Activated T-cell treated with anti-CD3 and anti-CD28 coated beads, Interleukin-2, amount 50 U/mL, for 4 hours (primary cell): ENCODE data around the gene EDN2. TPM values are rescaled to one million over a fixed set of nuclear protein-coding genes. Genes with fewer than 3 reads are reported as not detected.

Experiments
- ATAC-seq, 2 donors: fragments of 200-7000 bp; cut with Tn5 transposase; one replicate each; pipeline ENCODE4 v1.10.0; 2021
- DNase-seq: peaks from one replicate; pipeline ENCODE4 v3.0.0-alpha.2; 2020
- H3K27me3 Mint-ChIP-seq: one replicate; pipeline ENCODE4 v1.8.0; 2021; ENCODE audit warnings: low read depth, mixed read lengths
- H3K36me3 Mint-ChIP-seq: one replicate; pipeline ENCODE4 v1.8.0; 2022; ENCODE audit warnings: mixed read lengths; ENCODE audit not compliant: insufficient read depth
- H3K4me1 Mint-ChIP-seq: one replicate; pipeline ENCODE4 v1.8.0; 2021; ENCODE audit warnings: low read depth, mixed read lengths
- H3K4me3 Mint-ChIP-seq: one replicate; pipeline ENCODE4 v1.8.0; 2021; ENCODE audit warnings: mild to moderate bottlenecking, moderate library complexity, mixed read lengths
- H3K9me3 Mint-ChIP-seq: one replicate; pipeline ENCODE4 v1.8.0; 2021; ENCODE audit warnings: mixed read lengths
- total RNA-seq, 3 donors: library from RNA; stranded (reverse); gene quantifications; one replicate each; pipeline ENCODE4 v1.2.1, GENCODE V29; 2021

EDN2 gene
- total RNA-seq, 3 donors from 2014 or later: not detected

DNA sequence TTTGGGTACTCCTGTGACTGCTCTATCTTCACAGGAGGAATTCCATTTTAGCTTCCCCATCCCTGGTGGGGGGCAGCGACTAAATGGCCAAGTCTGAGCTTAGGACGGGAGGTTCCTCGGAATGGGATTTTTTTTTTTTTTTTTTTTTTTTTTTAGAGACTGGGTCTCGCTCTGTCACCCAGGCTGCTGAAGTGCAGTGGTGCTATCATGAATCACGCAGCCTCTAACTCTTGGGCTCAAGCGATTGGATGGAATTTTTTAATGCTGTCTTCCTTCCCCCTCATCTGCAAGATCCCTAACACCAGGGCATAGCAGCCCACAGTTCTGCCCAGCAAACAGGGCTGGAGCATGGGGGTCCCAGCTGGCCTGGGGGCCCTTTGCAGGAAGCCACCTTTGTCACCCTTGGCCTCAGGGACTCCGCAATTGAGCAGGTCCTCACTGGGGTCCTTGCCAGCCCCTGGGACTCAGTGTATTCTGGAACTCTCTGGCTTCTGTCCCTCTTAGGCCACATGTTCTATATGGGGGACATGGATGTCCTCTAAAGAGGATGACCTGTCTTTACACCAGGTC is 13.1 kb upstream of the EDN2 start:
- Mint-ChIP-seq H3K4me3 (peak overlapping the region; percentile 33), H3K9me3 (no peaks in the 10 kb centered on the region), H3K27me3 (peaks cover 21% of the 10 kb centered on the region), H3K36me3 (no peaks in the 10 kb centered on the region), H3K4me1 (peaks cover 4% of the 10 kb centered on the region)
- DNase-seq: no peak
- ATAC-seq: no peak

DNA sequence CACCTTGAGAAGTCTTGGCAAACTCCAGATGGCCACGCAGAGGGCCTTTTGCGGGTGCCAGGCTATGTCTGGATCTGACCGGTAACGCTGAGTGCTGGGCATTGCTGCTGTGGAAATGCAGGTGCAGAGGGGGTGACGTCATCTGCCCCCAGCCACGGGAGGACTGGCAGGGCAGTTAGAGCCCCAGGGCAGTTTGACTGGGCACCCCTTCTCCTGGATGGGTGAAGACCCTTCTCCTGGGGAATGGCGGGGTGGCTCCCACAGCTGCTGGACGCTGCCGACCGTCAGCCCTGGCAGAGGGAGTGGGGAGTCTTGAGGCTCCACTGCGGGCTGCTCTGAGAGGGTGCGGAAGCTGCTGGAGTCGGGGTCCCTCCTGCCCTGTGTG is 12.6 kb upstream of the EDN2 start:
- DNase-seq (no peak), ATAC-seq (no peak)
- no peaks in the 10 kb centered on the region for H3K9me3 Mint-ChIP-seq
- peak overlapping the region; percentile 48 for H3K4me3 Mint-ChIP-seq
- H3K36me3 Mint-ChIP-seq: no peaks in the 10 kb centered on the region
- peaks cover 4% of the 10 kb centered on the region for H3K4me1 Mint-ChIP-seq
- H3K27me3 Mint-ChIP-seq: peaks cover 21% of the 10 kb centered on the region

DNA sequence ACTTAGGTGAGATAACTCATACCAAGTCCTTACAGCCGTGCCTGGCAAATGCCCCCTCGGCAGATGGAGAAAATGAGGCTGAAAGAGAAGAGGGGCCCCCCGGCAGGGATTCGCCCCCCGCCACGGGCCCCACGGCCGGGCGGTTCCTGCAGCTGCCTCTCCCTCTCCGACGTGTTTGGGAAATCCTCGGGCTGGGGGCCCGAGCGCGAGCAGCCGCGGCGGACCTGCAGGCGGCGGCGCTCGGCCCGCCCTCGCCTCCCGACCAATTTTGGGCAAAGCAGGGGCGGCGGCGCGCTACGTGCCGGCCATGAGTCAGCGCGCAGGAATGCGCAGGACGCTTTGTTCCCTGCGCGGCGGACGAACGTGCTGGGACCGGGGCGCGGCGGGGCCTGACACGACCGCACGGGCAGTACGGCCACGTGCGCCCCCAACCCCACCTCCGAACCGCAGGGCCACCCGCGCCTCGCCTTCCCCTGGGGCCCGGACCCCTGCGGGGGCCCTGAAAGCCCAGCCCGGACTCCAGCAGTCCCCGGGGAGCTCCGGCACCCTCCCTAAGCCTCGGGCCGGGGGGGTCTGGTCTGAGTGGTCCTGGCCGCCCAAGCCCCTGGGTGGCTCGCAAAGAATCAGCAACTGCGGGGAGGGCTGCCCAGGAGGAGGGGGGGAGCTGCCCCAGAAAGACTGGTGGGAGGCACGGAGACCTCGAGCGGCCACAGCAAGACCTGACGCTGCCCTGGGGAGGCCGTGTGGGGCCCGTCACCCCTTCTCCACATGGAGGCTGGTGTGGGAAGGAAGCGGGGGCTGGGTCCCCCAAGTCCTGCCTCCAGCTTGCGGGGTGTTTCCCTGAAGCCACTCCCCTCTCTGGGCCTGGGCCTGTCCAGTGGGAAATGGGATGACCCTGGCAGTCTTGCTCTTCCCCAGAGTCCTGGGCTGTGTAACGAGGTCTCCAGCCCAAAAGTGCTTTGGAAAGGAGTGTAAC is 11.9 kb upstream of the EDN2 start:
- ATAC-seq: peak; percentile 72 to 74
- DNase-seq: no peak
- peaks cover 4% of the 10 kb centered on the region for H3K4me1 Mint-ChIP-seq

DNA sequence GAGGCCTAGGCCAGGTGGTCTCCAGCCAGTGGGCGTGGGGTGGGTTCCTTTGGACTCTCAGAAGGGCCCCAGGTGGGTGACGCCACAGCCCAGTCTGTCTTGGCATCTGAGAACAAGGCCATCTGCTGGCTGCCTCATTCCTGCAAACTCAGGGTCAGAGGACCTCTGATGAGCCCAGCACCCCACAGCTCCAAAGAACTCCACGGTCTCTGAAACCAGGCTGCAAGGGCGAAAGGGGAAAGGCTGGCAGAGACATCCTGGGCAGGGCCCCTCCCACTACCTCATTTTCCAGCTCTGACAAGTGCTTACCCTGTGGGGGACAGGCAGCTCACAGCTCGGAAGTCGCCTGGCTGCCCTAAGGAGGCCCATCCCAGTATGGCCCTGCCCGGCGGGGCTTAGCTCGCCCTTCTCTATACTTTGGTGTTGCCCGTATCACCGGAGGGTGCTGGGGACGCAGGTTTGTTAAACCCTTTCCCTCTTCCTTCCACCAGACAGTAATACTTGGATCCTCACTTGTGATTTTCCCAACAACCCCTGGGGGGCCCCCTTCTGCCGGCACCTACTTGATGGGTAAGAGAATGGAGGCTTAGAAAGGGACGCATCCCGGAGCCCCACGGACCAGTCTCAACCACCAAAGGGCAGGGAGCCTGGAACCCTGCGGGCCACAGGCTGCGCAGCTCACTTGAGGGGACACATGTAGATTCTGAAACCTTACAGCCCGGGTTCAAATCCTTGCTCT is 10.9 kb upstream of the EDN2 start:
- peaks cover 4% of the 10 kb centered on the region for H3K4me1 Mint-ChIP-seq
- no peak for ATAC-seq
- no peak for DNase-seq
- peak overlapping the region; percentile 68 for H3K4me3 Mint-ChIP-seq
- H3K9me3 Mint-ChIP-seq: no peaks in the 10 kb centered on the region
- peaks cover 21% of the 10 kb centered on the region for H3K27me3 Mint-ChIP-seq
- H3K36me3 Mint-ChIP-seq: no peaks in the 10 kb centered on the region

More for the DNA sequence above, 11.9 kb upstream of the EDN2 start:
- Mint-ChIP-seq H3K4me3 (peak overlapping the region; percentile 68), H3K27me3 (peaks cover 21% of the 10 kb centered on the region), H3K9me3 (no peaks in the 10 kb centered on the region), H3K36me3 (no peaks in the 10 kb centered on the region)

DNA sequence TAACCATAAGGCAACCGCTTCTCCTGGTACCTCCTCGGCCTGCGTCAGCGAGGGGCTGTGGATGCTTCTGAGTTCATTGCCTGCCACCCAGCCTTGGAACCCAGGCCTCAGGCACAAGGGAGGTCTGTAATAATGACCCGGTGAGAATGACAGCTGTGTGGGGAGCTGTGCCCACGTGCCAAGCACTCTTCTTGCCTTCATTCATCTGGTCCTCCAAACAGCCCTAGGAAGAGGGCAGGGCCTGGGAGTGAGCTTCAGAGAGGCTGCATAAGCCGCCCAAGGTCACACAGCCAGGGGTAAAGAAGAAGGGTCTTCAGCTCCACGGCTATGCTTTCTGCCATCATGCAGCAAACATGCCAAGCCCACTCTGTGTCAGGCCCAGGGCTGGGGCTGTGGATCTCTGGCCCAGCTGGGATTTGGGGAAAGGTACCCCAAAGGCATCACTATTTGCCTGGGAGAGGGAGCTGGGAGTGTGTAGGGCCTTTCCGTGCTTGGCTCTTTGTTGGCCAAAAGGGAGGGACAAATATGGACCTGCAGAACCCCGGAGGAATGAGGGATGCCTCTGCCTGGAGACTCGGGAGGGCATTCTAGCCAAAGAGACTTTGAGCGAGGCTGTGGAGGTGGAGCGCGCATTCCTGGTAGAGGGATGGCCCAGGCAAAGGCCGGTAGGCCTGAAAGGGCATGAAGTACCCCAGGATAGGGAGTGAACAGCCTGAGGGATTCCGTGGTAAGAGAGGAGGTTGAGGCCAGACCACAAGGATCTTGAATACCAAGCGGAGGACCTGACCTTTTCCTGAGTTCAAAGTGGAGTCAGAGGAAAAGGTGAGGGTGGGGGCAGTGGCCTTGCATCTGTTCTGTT is 10.1 kb upstream of the EDN2 start:
- Mint-ChIP-seq H3K4me3 (no peak overlapping the region), H3K4me1 (peaks cover 4% of the 10 kb centered on the region), H3K9me3 (no peaks in the 10 kb centered on the region), H3K36me3 (no peaks in the 10 kb centered on the region), H3K27me3 (peaks cover 21% of the 10 kb centered on the region)
- no peak for ATAC-seq
- no peak for DNase-seq

DNA sequence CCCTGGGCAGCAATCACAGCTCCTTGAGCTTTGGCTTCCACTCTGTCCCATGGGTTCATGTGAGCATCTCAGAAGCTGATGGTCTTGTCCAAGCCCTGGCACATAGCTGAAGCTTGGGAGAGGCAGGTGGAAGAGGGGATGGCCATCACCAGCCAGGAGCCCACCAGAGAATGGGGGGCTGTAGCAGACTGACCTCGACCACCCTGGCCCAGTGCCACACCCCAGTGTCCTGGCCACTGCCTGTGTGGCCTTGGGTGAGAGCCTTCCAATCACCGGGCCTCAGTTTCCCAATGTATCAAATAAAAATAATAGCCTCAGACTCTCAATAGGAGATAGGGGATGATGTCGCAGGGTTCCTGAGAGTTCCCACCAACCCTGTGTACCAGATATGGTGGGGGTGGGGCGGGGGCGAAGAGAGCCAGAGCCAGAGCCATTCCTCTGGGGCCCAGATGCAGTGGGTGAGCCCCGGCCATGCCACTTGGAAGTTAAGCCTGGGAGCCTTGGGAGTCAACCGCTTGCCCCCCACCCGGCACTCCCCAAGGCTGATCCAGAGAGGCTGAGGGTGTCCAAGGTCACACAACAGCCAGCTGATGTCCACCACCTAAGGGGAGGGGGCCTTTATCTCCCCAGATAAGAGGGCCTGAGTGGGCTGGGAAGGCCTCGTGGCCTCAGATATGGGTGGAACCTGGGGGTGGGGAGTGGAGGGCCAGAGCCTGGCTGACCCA is 9.3 kb upstream of the EDN2 start:
- Mint-ChIP-seq H3K27me3 (peaks cover 21% of the 10 kb centered on the region), H3K4me3 (no peak overlapping the region), H3K9me3 (no peaks in the 10 kb centered on the region), H3K36me3 (no peaks in the 10 kb centered on the region), H3K4me1 (peaks cover 4% of the 10 kb centered on the region)
- ATAC-seq (no peak), DNase-seq (no peak)

DNA sequence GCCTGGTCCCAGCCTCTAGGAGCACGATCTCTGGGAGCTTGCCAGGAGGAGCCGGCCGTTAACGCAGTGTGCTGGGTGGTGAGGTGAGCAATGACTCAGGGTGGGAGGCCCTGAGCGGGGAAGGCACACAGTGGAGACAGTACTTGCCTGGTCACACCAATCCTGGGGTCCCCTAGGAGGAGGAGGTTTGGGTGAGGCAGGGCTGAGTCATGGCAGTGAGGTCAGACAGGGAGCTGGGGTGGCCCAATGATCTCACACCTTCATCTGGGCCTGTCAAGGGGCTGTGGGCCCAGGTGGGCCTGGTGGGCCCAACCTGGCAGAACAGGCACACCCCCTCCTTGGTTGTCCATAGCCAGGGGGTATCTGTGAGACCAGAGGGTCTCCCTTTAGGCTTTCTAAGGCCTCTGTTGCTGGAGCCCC is 8.6 kb upstream of the EDN2 start:
- Mint-ChIP-seq H3K9me3 (no peaks in the 10 kb centered on the region), H3K27me3 (peaks cover 21% of the 10 kb centered on the region), H3K4me3 (no peak overlapping the region), H3K4me1 (peaks cover 4% of the 10 kb centered on the region), H3K36me3 (no peaks in the 10 kb centered on the region)
- DNase-seq (no peak), ATAC-seq (peak; percentile 45 to 60)

DNA sequence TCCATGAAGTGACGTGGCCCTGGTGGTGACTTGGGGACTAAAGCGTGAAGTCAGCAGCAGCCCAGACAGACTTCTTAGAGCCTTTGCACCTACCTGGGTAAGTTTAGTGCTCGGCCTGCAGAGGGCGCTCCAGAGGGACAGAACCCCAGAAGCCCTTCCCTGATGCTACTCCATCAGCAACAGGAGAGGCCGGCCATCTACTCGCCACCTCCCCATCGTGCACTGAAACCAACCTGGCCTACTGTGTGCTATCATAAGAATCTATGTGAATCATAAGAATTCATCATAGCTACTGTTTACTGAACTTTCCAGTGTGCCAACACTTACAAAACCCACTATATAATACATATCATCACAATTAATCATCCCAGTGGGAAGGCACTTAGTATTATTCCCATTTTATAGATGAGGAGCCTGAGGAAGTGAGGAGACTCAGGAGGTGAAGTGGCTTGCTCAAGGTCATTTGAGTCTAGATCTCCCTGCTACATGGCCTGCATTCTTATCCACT is 7.9 kb upstream of the EDN2 start:
- peaks cover 24% of the 10 kb centered on the region for H3K27me3 Mint-ChIP-seq
- no peaks in the 10 kb centered on the region for H3K36me3 Mint-ChIP-seq
- ATAC-seq (peak; percentile 7 to 32), DNase-seq (no peak)
- H3K4me3 Mint-ChIP-seq: no peak overlapping the region
- no peaks in the 10 kb centered on the region for H3K9me3 Mint-ChIP-seq
- peaks cover 4% of the 10 kb centered on the region for H3K4me1 Mint-ChIP-seq

DNA sequence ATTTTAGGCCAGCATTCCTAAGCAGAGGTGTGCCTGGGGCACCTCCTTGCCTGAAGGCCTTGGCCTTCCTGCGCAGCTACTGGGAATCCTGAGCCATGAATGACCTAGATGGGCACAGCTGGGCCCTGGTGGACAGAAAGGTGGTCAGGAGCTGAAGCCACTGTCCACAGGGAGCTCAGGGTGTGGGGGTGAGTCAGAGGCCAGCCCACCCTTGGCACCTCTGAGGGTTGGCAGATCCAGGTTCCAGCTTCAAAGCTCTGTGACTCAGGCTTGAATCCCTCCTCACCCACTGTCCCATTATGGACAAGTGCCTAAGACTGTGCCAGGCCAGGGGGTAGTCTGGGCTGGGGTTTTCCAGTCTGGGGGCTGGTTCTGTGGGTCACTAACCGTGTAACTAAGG is 6.4 kb upstream of the EDN2 start:
- DNase-seq: no peak
- H3K4me1 Mint-ChIP-seq: peaks cover 3% of the 10 kb centered on the region
- peaks cover 28% of the 10 kb centered on the region for H3K27me3 Mint-ChIP-seq
- no peak for ATAC-seq
- no peaks in the 10 kb centered on the region for H3K9me3 Mint-ChIP-seq
- no peak overlapping the region for H3K4me3 Mint-ChIP-seq
- no peaks in the 10 kb centered on the region for H3K36me3 Mint-ChIP-seq

DNA sequence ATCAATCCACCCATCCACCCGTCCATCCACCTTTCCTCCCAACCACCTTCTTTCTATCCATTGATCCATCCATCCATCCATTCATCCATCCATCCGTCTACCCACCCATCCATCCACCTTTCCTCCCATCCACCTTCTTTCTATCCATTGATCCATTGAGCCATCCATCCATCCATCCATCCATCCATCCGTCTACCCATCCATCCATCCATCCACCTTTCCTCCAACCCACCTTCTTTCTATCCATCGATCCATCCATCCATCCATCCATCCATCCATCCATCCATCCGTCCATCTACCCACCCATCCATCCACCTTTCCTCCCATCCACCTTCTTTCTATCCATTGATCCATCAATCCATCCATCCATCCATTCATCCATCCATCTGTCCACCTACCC is 5.1 kb upstream of the EDN2 start:
- DNase-seq: no peak
- H3K27me3 Mint-ChIP-seq: peaks cover 22% of the 10 kb centered on the region
- no peak for ATAC-seq
- peaks cover 1% of the 10 kb centered on the region for H3K4me1 Mint-ChIP-seq
- H3K36me3 Mint-ChIP-seq: no peaks in the 10 kb centered on the region
- no peaks in the 10 kb centered on the region for H3K9me3 Mint-ChIP-seq
- H3K4me3 Mint-ChIP-seq: no peak overlapping the region

DNA sequence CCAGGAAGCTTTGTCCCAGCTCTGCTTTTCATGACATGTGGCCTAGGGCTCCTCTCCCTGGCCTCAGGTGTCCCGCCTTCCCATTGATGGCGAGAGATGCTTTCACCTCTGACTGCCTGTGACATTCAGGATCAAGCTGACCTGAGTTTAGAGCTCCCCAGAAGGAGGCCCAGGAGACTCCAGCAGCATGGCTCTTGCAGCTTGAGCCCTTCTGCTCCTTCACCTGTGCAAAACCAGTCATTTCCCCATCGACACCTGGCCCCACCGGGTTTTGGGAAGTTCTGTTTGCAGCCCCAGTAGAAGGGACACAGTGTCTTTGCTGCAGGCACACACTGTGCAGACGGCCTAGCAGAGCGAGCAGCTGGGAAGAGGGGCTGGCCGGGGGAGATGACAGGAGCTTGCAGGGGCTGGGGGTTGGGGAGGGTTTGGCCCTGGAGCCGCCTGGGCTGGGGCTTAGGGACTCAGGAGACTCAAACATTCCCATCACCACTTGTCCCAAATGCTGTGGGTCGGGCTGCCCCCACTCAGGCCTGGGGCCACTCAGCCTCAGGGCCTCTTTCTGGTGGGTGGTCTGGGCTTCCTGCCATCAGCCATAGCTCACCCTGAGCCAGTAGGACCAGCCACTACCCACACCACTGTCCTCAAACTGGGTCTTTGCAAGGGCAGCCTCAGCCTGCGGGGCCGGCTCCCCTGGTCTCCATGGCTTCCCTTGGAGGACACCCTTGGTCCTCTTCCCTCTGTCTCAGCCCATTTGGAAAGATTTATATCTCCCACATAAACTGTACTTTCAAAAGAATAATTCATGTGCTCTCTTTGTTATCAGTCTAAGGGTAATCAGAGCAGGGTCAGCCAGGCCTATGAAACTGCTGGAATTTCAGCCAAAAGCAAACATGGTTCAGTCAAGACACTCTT is 3.8 kb upstream of the EDN2 start:
- H3K27me3 Mint-ChIP-seq: peaks cover 18% of the 10 kb centered on the region
- H3K36me3 Mint-ChIP-seq: no peaks in the 10 kb centered on the region
- ATAC-seq (no peak), DNase-seq (no peak)
- H3K9me3 Mint-ChIP-seq: no peaks in the 10 kb centered on the region
- peaks cover 1% of the 10 kb centered on the region for H3K4me1 Mint-ChIP-seq
- no peak overlapping the region for H3K4me3 Mint-ChIP-seq

DNA sequence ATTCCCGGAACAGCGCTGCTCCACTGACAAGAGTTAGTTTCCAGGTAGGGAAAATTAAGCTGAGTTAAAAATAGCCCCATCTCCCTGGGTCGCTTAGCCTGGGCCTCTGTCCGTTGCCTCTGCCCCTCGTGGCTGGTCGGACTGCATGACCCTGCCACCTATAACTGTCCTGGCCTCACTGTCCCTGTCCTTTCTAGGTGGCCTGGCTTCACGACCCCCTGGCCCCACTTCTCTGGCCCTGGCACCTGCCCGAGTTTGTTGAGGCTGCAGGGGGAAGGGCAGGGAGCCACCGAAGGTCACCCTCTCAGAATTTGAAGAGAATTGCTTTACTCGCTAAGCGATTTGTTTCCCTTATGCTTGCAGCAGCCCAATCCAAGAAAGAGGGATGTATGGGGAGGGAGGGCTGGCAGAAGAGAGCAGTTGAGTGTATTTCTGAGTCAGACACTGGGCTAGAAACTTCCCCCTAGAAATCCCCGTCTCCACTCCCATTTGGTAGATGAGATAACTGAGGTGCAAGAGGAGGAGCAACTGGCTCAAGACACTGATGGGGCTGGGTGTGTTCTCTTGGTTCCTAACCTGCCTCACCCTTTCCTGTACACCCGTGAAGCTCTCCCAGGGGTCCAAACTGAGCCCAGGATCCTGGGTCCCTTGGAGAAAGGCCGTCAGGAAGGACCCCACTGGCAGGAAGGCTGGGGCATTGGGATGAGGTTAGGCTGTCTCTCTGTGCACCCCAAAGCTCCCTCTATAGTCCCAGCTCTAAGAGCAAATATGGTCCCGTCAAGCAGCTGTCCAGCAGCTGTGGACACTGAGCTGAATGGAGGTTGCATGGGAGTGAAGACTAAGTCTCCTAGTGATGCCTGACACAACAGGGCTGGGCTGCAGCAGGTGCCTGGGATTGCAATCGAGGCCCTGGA is 2.9 kb upstream of the EDN2 start:
- Mint-ChIP-seq H3K4me3 (no peak overlapping the region), H3K9me3 (no peaks in the 10 kb centered on the region), H3K27me3 (peaks cover 18% of the 10 kb centered on the region), H3K4me1 (peaks cover 1% of the 10 kb centered on the region), H3K36me3 (no peaks in the 10 kb centered on the region)
- peak; percentile 28 to 56 for ATAC-seq
- no peak for DNase-seq
